OCI-LY1 (cell line): ENCODE measurements around the gene NTNG1.

Source experiments
- CTCF ChIP-seq: fragments of 200-600 bp; sonication (generic), shearing (Covaris generic); IDR thresholded peaks from 2 replicates; pipeline ENCODE4 v1.5.1; 2017; ENCODE audit warnings: mild to moderate bottlenecking, antibody characterized with exemption, low read length, moderate library complexity, mixed read lengths
- EZH2 ChIP-seq: fragments of 200-600 bp; sonication (generic), shearing (Covaris generic); IDR thresholded peaks from 2 replicates; pipeline ENCODE4 v1.8.0; 2017; ENCODE audit warnings: borderline replicate concordance, mixed run types, mild to moderate bottlenecking, antibody characterized with exemption, low read length, moderate library complexity, mixed read lengths

- no peak for TF ChIP-seq EZH2
- TF ChIP-seq CTCF: no peak
Observed at GRCh38 chr1:107250169-107250568, 109.3 kb downstream of the NTNG1 start.
